Measurements from ENCODE around the gene COL7A1.
"Not testable (repeated sequence)": the region's sequence is repeated elsewhere in the genome, so short reads cannot be mapped to it uniquely, and the experiment has no call there.

COL7A1 gene

DNA sequence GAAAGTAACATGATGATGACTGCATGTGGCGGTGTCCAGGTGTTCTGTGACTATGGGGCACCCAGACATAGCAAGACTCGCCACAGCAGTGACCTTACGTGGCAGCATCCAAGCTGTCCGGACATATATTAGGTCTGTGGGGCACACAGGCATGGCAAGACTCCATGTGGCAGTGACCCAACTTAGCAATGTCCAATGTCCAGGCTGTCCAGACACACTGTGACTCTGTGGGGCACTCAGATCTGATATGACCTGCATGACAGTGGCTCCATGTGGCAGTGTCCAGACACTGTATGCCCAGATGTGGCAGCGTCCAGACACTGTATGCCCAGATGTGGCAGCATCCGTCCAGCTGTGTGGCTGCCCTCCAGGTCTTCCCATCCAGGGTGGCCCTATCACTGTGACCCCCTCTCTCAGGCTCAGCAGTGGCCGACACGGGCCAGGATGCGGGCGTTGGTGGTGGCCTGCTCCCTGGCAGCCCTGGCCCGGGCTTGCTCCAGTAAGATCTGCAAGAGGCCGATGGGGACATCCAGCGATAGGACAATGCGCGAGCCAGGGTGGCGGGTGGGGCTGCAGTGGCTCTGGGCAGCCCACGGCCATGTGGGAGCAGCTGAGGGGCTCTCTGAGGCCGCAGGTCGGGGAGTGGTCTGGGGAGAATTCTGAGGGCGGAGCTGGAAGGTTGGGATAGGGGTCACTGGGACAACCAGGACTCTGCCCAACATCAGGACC lies 32.6 kb downstream of the COL7A1 start:
- DNase-seq, result no peak

DNA sequence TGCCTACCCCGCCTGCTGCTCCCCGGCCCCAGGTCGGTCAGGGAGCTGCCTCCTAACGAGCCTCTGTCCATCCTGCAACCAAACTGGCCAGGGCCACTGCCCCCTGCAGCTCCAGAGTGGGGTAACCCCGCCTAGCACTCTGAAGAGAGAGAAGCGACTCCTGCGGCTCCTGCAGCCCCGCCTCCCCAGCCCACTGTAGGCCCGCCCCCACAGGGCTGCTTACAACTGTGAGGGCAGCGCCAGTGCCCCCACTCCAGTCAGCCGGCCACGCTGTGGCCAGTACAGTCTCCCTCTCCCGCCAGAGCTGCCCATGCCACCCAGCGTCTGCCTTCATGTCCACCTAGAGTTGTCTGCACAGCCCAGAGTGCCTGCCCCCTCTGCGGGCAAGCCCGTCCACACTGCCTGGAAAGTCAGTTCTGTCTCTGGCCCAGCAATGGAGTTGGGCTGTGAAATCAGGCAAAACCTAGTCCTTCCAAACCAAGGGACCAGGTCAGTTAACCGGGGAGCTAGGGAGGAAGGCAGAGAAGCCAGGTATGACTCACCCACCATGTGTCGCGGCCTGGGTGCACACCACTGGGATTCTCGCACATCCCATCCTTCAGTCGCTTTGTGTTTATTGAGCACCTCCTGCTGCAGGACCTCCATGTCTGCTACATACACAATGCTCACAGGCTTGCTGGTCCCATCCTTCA lies 33.9 kb downstream of the COL7A1 start:
- peak in 1 of 2 experiments; percentile 40 for DNase-seq

DNA sequence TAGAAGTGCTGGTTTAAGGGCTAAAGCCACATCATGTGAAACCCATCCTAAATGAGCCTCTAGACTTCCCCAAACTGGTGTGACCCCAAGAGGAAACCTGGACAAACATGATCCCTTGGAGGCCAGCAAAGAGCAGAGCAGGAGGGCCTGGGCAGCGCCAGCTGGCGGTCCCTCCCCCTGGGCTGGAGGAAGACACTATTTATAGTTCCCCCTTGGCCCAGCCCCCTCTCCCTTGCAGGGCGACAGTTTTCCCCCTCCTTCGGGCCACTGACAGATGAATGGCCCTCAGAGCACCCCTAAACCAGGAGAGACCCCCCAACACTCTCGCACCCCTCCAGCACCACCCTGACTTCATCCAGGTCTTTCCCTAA lies 34.5 kb downstream of the COL7A1 start:
- DNase-seq, result peak in 1 of 2 experiments; percentile 25

DNA sequence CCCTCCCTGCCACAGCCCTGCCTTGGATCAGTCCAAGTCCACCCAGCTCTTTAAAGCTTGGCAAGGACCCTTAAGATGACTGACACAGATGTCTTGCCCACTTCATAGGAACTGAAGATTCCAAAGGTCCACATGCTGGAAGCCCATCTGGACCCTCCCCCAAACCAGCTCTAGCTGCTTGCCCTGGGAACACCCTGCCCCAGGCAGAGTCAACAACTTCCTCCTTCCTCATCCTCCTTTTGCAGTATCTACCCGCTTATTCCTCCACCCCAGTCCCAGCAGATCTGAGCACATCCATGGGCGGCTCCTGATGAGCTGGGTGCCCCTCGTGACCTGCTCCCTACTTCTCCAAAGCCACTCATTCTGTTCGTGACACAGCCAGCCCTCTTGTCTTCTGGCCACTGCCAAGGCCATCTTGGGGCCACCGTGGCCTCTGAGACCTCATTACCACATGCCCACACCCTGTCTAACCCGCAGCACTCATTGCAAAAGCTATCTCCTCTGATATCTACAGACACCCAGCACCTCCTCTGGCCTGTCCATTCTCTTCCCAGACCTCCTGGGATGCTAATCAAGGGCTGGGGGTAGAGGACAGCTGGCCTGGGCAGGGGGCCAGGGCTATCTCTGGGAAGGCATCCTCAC lies 36.5 kb downstream of the COL7A1 start:
- DNase-seq, result no peak

DNA sequence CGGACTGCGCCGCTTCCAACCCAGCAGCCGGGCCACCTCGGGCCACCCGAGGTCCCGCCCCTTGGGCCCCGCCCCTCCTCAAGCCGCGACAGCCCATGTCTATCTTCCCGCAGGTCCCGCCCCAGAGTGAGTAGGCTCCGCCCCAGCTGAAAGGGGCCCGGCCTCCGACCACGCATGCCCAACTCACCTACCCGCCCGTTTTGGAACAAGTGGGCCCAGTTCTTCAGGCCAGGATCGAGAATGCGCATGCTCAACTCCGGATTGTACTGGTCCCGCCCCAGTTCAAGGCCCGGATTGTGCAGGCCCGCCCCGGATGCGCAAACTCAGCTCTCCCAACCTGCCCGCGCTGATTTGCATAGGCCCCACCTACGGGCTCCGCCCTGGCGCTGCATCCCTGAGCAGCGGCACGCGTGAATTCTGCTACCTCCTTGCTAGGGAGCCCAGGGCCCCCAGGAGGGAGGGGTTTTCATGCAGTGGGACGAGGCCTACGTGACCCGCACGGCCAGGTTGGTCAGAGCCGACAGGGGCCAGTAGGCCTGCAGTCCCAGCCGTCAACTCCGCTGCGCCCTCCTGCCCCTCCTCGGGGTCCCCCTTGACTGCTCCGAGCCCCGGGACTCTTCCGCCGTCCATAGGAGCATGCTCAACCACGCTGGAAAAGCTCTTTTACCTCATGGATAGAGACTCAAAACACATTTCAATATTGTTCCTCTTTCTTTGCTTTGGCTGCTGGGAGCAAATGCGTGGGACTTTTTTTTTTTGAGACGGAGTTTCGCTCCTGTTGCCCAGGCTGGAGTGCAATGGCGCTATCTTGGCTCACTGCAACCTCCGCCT lies 38.1 kb downstream of the COL7A1 start, which contains the start of gene PFKFB4:
Gene PFKFB4, minus strand, starts transcription at position 8 of the 831 bp plus-strand sequence. CDS start 26 bp downstream, outside the sequence.
- DNase-seq, result peak; percentile 97 to 99

DNA sequence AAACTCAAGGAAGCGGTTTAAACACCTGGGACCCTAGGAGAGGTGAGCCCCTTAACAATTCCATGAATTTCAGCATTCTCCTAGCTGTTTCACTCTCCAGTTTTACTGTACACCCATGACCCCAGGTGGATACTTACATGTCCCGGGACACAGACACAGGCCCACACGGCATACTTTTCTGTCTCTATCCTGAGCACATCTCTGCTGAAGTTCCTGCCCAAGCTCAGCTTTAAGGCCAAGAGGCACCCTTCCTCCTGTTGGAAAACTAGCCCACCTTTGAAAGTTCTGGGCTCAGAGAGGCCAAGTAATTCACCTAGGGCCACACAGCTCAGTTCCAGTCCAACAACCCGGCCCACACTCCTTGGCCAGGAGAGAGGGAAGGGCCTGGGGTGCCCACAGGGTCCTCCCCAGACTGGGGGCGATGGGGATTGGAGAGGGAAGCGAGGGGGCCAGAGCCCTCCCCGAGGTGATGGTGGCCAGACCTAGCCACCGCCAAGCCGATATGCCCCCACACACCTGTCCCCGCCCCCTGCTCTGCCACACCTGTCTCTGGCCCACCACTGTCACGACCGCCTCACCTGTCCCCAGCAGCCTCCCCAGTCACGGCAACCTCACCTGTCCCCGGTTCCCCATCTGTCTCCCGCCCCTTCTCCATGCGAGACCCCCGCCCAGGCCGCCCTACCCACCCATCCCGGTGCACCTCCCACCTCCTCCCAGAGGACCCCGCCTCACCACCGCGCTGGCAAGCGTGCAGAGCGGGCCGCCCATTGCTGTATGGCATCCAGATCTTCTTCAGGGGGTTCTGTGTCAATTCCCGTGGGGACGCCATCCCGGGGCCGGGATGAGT lies 39.0 kb downstream of the COL7A1 start:
- DNase-seq, result no peak

DNA sequence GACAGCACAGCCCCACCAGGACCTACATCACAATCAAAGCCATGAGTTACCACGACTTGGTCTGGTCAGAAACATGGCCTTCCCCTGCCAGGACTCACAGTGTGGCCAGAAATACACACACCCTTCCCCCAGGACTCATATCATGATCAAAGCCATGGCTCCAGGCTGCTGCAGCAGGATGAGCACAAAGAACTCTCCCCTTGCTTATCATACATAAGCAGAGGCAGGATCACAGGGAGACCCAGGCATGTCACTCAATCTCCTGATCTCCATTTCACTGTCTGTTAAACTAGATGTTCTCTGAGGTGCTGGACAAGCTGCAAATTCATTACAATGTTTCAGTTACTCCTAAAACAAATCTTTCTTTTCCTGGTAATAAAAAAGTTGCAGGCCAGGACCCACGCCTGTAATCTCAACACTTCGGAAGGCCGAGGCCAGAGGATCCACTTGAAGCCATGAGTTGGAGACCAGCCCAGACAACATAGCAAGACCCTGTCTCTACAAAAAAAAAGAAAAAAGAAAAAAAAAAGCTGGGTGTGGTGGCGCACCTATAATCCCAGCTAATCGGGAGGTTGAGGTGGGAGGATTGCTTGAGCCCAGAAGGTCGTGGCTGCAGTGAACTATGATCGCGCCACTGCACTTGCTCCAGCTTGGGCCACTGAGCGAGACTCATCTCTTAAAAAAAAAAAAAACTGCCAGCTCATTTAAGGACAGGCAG lies 39.7 kb downstream of the COL7A1 start:
- no peak for DNase-seq

DNA sequence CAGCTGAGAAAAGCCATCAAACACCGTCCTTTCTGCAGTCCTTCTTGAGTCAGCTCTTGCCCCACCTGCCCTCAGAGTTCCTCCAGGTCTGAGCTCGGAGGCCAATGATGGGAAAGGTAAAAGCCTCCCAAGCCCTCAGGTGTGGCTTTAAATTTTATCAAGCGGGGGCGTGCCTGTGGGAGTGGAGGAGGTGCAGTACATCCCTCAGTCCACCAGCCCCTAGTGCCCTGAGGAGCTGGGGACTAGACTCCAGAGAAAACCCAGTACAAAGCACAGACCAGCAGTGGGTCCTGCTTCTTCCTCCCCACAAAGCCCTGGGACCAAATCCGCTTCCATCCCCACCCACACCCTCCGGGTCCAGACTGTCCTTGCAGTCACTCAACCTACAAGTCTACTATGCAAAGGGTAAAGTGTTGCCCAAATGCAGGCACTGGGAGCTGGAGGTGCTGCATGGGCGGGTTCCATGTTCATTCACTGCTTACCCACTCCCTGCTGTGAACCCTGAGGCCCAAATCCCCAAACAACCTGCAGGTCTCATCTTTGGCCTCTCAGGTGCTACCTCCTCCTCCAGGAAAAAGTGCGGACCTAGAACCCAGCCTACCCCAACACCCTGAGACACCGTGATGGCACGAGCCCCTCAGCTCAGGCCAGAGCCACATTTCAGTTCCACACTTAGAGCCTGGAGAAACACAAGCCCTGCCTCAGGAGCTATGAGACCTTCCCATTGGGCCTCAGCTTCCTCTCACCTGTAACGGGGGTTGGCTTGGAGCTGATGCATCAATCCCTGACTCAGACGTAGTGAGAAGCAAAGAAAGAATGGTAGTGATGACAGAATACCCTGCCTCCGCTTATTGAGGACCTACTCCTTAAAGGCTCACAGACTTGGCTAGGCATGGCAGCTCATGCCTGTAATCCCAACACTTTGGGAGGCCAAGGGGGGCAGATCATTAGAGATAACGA lies 41.0 kb downstream of the COL7A1 start:
- DNase-seq, result no peak

DNA sequence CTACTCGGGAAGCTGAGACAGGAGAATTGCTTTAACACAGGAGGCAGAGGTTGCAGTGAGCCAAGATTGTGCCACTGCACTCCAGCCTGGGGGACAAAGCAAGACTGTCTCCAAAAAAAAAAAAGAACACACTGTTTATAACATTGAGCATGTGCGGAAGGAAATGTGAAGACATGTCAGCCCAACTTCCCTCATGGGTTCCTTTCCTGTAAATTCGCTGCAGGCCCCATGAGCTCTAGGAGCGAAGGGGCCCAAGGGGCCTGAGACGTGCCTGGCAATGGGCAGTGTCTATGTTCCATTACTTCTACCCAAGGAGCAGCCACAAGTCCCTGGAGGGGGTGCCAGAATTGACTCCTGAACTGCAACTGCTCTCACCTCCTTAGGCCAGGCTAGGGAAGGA lies 41.8 kb downstream of the COL7A1 start:
- no peak for DNase-seq

DNA sequence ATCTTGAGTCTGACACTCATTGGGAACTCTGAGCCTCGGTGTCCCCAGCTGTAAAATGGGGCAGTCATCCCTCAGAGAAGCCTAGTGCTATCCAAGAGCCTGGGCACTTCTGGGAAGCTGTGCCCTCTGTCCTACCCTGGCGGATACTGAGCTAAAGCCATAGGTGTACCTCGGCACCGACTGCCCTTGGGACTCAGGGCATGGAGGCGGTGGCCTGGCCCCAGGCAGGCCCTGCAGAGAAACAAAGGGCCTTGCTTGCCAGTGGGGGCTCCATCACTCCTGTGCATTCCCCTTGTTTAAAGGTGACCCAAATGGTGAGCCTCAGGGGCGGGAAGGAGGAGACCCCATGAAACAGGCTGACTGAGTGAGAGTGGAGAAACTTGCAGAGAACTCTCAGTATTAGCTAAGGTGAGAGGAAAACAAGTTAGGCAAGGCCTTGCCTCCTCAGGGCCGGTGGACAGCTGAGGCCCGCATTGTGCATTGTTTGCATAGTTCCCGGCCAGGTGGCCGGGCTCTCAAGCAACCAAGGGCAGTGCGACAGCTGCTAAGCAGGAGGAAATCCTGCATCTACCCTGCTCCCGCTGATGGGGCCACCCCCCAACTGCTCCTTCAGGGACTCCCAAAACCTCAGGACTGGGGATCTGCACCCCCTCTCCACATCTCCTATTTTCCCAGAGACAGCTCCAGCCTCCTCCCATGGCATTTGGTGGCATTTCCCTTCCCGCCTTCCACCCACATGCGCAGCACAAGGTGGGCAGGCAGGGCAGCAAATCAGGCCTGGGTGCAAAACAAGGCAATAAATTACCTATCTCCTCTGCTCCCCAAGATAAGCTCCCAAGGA lies 42.8 kb downstream of the COL7A1 start:
- peak; percentile 21 to 56 for DNase-seq

DNA sequence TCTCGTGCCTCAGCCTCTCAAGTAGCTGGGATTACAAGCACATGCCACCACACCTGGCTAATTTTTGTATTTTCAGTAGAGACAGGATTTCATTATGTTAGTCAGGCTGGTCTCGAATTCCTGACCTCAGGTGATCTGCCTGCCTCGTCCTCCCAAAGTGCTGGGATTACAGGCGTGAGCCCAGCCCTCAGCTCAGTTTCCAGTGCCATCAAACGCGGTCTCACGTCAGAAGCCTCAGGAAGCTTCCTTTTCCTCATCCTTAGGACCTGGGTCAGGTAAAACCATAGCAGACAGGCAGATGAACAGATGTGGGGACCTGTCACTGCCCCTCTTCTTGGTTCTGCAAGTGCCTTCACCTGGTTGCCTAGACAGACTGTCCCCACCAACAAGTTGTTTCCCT lies 43.5 kb downstream of the COL7A1 start:
- not testable (repeated sequence) for DNase-seq

DNA sequence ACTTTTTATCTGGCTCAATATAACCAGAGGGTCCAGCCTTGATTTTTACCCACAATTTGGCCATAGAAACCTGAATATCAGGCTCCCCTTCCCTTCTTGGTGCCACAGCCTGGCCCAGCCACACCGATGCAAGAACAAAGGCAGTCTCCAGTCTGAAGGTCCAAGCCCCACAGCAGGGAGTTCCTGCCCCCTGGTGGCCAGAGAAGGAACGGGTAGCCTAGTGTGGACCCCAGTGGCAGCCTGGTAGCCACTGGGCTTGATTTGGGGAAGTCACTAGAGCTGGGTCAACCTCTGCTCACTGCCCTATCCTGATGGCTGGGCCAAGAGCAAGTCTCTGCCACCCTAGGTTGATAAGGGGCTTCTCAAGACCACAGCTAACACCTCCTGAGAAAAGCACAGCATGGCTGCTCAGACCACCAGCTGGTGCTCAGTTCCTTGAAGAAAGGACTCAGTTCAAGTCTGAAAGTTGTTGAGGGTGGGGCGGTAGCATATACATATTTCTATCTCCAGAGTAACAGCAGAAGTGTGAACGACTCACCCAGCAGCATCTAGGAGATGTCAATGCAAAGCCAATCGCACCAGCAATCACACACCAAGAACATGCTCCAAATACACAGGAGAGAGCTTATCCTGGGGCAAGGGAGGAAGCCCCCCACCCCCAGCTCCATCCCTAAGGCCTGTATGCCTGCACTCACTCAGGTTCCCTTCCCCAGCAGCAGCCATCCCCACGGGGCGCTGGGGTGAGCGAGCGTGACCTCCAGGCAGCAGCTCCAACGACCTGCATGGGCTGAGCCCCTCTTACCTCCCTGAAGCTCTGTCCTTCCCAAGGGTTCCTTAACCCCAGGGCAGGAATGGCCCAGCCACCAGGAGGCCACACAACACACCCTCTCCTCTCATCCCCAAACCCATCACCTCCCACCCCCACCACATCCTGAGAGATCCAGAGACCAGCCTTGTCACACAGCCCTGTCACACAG lies 46.1 kb downstream of the COL7A1 start:
- DNase-seq, result peak; percentile 26 to 82

DNA sequence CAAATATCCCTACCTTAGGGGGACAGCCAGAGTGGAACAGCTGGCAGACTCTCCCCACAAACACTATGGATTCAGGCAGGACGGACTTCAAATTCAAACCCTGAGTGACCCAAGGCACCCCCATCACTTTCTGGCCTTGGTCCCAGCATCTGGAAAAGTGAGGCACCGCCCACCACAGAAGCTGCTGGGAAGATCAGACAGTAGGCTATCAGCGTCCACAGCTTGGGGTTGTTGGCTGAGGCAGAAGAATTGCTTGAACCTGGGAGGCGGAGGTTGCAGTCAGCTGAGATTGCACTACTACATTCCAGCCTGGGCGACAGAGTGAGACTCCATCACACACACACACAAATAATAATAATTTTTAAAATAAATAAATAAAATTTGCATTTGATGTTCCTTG lies 47.0 kb downstream of the COL7A1 start:
- no peak for DNase-seq

DNA sequence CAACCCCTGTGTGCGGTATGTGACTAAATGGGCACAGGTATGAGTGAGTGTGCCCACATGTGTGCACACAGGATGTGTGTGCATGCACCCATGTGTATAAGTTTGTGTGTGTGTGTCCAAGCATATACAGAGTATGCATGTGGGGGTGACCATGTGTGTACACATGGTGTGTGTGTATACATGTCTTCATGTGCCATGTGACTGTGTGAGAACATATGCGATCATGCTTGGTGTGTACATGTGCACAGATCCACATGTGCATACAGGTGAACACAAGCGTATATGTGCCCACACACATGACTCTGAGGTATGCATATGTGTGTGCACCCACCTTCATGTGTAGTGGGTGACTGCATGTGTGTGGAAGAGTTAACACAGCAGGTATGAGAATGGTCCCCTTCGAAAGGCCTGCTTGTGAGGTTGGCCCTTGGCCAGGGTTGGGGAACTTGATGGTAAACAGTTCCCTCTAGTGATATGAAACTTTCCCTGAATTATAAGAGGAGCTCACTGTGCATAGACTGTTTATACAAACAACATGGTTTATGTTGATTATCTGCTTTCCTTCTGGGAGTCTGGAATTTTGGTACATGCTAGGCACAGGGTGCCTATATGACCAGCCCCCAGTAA lies 48.8 kb downstream of the COL7A1 start:
- DNase-seq, result no peak

DNA sequence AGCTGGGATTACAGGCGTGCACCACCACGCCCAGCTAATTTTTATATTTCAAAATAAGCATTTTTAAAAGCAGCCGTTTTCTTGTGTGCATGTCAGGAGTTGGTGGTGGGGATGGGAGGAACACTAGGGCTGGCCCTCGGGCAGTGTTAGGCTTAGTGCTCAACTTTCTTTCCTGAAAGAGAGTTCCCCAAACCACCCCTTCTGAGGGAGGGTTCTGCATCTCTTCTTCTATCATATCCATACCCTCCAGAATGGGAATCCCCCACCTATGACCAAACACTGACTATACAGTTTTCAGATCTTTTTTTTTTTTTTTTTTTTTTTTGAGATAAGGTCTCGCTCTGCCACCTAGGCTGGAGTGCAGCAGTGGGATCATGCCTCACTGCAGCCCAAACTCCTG lies 51.0 kb downstream of the COL7A1 start:
- no peak for DNase-seq

DNA sequence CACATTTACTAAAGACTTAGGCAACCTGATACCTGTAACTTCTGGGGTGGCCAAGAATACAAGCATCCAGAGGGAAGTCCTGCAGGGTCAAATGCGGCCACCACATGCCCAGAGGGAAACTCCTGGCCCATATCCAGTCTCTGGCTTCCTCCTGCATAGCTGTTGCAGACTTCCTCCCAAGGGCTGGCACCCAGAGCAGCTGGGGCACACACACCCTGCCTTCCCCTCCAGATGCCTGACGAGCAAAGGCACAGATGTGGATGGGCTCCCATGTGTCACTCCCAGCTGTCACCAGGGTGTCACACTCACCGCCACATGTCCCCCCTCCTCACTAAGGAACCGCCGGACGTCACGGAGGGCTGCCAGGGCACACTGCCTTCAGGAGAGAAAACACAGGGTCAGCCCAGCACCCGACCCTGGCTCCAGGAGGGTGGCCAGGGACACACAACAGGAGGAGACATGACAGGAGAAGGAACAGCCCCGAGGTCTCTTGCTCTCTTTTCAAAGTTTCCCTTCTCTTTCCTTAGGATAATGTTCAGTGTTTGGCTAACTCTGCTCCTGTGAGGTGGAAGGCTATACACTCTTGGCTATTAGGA lies 51.8 kb downstream of the COL7A1 start:
- DNase-seq, result no peak

DNA sequence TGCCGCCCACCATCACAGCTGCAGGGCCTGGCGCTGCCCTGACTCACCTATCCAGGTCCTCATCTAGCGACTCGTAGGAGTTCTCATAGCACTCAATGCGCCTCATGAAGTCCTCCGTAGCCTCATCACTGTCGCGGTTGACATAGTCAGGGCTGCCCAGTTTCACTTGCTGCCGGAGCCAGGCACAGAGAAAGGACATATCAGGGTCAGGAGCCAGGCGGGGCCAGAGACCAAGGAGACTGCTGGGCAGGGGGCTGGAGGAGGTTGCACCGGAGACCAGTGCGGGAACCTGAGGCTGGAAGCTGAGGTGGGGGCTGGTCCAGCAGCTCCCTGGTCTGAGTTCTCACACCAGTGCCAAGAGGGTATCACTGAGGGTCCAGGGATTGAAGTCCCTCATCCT lies 56.7 kb downstream of the COL7A1 start:
- no peak for DNase-seq
